Measurements from ENCODE around the gene SULT2B1.
"Not testable (repeated sequence)": the region's sequence is repeated elsewhere in the genome, so short reads cannot be mapped to it uniquely, and the experiment has no call there.

The SULT2B1 gene

DNA sequence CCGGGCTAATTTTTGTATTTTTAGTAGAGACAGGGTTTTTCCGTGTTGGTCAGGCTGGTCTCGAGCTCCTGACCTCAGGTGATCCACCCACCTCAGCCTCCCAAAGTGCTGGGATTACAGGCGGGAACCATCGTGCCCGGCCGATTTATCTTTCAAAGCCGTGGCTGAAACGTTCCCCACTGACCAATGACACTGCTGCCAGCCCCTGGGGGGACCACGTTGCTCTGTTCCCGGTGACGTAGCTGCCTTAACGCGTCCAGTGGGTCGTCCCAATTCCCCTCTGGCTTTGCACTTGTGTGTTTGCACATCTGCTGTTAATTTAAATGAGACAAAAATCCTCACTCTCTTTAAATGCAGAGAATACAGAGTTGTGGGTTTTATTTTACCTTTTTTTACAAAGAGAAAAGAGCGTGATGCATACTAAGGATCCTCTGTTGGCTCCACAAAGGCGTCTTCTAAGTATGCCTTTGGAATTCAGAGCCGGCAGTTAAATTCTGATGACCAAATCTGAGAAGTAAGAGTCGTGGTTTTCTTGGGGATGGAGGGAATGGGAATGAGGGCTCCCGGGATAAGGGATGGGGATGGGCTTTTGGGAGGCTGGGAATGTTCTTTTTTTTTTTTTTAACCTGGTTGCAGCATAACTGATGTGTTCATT, 21.8 kb upstream of the SULT2B1 start:
- no peak for DNase-seq

DNA sequence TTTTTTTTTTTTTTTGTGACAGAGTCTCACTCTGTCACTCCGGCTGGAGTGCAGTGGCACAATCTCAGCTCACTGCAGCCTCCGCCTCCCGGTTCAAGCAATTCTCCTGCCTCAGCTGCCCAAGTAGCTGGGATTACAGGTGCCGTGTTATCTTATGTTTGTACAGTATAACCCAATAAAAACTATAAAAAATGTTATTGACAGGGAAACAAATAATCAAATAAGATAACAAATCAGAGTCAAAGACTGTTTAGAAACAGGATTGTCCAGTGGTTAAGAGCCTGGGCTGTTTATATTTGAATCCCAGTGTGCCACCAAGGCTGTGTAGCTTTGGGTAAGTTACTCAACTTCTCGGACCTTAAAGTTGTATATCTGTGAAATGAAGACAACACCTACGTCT, 21.2 kb upstream of the SULT2B1 start:
- no peak for DNase-seq

DNA sequence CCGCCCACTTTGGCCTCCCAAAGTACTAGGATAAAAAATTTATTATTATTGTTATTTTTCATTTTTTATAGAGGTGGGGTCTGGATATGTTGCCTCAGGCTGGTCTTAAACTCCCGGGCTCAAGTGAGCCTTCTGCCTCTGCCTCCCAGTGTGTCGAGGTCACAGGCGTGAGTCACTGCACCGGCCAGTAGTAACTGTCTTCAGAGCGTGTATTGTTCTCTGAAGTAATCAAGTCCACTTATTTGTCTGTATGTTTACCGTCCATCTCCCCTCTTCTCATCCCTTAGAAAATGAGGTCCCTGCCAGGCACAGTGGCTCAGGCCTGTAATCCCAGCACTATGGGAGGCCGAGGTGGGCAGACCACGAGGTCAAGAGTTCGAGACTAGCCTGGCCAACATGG, 18.2 kb upstream of the SULT2B1 start:
- DNase-seq = no peak

DNA sequence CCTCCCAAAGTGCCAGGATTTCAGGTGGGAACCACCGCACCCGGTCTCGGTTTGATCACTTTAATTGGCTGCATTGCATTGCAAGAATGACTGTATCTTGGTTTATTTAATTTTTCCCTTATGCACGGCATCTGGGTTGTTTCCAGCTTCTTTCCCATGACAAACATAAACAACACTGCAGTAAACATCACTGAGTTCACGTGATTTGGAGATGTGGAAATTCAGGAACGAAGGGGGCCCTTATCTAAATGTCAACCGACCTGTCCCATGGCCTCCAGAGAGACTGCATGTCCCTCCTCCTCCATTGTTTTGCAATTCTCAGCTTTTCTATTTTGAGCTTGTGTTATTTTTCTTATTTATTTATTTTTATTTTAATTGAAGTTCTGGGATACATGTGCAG, 14.4 kb upstream of the SULT2B1 start:
- no peak for DNase-seq

DNA sequence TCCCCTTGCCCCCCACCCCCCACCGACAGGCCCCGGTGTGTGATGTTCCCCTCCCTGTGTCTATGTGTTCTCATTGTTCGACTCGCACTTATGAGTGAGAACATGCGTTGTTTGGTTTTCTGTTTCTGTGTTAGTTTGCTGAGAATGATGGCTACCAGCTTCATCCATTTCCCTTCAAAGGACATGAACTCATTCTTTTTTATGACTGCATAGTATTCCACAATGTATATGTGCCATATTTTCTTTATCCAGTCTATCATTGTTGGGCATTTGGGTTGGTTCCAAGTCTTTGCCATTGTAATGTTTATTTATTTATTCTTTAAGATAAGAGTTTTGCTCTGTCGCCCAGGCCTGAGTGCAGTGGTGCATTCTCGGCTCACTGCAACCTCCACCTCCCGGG, 13.9 kb upstream of the SULT2B1 start:
- DNase-seq = not testable (repeated sequence)

DNA sequence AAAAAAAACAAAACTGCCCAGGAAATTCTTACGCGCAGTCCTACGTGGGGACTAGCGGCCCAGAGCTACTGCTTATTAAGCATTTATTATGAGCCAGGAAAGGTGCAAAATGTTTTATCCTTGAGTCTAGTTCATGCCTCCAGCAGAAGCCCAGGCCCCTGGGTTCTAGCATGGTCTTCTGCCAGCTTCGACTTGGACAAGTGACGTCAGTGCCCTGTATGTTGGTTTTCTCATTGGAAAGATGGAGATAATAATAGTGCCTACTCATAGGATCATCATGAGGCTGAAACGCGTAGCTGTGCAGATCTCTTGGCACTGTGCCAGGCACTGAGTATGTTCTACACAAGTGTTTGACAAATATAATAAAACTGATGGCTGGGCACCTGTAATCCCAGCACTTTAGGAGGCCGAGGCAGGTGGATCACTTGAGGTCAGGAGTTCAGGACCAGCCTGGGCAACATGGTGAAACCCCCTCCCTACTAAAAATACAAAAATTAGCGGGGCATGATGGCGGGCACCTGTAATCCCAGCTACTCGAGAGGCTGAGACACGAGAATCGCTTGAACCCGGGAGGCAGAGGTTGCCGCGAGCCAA, 12.4 kb upstream of the SULT2B1 start:
- DNase-seq = peak; percentile 76

DNA sequence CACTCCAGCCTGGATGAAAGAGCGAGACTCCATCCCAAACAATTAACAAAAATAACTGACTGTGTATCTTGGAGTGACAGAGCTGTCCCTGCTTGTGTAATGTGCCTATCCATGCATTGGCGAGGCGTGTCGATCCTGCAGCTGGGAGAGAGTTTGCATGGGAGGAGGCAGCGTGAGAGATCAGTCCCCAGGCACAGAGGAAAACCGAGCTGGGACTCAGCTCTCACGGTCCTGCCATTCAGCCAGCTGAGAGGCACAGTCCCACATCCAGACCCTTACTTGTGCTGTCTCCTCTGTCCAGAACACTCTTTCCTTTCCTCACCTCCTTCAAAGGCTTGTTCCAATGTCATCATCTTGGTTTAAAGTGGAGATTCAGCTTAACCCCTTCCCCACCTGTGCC, 11.9 kb upstream of the SULT2B1 start:
- no peak for DNase-seq

DNA sequence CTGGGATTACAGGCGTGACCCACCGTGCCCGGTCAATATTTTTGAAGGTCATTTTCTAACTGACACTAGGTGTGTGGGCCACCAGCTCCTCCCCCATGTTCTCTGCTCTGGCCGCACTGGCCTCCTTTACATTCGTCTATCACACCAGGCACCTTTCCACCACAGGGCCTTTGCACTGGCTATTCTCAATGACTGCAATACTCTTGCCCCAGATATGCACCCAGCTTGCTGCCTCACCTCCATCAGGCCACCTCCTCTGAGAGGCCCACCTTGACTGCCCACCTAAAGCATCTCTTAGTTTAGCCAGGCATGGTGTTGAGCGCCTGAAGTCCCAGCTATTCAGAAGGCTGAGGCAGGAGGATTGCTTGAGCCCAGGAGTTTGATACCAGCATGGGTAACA, 10.2 kb upstream of the SULT2B1 start:
- no peak for DNase-seq

DNA sequence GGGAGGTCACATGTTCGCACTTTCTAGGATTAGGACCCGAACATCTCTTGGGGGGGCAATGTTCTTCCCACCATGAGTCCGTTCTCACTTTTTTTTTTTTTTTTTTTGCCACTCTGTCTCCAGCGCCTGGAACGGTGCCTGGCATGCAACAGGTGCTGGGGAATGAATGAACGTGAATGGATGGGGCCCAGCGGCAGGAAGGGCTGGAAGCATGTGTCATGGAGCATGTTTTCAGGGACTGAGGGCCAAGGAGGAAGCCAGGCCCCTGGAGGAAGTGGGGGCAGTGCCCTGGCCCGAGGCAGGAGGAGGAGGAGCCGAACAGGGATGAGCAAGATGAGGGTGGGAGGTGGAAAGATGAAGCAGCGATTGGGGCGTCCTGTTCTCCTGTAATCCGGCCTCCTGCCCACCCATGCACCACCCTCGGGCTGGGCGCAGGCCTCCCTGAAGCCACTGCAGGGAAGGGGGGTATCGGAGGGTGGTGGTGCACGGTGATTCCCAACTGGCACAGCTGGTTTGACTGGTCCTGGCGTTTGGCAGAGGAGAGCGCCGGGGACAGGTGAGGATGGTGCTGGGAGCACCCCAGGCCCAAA, 8.8 kb upstream of the SULT2B1 start:
- no peak for DNase-seq

DNA sequence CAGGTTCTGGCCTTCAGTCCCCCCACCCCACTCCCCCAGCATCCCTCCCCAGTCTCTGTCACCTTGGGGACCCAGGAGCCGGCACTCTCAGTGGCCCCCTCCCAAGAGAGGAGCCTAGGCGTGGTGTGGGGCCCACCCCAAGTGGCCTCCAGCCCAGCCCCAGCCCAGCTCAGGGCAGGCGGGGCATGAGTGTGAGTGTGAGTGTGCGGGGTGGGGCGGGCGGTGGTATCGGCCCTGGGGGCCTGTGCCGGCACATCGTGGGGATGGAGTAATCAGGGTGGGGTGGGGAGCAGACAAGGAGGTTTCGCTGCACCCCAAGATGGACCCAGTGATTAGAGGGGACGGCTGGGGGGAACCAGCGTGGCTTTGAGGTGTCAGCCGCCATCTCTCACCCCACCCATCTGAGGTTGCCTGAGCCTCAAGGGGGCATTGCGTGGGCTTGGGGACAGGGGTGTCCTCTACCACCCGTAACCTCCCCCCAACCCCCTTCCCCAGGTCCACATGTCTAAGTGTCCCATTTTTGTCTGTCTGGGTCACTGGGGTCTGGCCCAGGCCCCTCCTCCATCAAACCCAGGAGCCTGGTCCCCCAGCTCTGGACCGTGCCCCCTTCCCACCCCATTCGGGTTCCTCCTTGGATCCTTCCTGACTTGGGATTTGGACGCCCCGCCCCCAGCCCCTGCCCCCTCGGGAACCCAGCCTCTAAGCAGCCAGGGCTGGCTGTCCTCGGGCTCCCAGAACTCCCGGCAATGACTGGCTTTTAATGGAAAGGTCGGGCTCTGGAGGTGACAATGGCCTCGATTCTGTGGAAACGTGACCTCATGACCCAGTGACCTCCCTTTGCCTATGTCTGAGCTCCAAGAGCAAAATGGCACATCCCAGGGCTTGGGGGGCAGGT, 6.9 kb upstream of the SULT2B1 start:
- no peak for DNase-seq

DNA sequence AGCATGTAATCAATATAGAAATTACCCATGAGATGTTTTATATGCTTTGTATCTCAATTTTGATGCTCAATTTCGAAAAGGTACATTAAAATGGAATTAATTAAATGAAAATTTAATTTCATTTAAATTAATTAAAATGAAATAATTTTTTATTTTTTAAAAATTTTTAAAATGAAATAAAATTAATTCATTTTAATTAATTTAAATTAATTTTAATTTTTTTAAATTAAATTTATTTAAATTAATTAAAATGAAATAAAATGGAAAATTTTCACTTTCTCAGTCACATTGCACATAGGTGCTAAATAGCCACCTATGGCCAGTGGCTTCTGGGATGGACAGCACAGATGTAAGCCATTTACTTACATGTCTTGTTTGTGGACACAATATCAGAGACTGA, 4.2 kb upstream of the SULT2B1 start:
- no peak for DNase-seq

DNA sequence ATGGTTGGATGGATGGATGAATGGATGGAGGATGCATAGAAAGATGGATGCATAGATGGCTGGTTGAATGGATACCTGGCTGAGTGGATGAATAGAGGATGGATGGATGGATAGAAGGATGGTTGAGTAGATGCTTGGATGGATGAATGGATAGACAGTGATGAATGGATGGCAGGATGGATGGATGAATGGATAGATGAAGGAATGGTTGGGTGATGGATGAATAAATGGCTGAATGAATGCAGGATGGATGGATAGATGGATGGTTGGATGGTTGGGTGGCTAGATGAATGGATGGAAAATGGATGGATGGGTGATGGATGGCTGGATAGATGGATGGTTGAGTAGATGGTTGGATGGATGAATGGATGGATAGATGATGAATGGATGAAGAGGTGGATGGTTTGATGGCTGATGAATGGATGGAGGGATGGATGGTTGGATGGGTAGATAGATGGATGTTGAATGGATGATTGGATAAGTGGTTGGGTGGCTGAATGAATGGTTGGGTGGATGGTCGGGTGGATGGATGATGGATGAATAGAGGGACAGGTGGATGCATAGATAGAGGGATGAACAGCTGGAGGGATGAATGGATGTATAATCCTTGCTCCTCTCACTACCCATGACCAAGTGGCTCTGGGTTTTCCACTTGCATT, 3.6 kb upstream of the SULT2B1 start:
- DNase-seq = no peak

DNA sequence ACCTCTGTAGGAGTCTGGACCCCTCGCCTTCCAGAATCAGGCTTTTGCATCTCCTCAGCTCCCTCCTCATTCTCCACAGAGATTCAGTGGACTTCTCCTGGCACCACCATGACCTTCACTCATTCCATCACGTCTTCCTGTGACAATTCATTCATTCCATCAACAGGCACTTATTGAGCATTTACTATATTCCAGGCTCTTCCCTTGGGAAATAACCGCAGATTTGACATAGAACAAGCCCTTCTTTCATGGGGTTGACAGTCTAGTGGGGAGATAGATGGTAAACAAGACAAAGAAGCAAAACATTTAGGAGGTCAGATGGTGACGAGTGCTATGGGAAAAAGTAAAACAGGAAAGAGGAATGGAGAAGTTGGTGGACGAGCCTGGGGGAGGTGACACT, 2.6 kb upstream of the SULT2B1 start:
- no peak for DNase-seq

DNA sequence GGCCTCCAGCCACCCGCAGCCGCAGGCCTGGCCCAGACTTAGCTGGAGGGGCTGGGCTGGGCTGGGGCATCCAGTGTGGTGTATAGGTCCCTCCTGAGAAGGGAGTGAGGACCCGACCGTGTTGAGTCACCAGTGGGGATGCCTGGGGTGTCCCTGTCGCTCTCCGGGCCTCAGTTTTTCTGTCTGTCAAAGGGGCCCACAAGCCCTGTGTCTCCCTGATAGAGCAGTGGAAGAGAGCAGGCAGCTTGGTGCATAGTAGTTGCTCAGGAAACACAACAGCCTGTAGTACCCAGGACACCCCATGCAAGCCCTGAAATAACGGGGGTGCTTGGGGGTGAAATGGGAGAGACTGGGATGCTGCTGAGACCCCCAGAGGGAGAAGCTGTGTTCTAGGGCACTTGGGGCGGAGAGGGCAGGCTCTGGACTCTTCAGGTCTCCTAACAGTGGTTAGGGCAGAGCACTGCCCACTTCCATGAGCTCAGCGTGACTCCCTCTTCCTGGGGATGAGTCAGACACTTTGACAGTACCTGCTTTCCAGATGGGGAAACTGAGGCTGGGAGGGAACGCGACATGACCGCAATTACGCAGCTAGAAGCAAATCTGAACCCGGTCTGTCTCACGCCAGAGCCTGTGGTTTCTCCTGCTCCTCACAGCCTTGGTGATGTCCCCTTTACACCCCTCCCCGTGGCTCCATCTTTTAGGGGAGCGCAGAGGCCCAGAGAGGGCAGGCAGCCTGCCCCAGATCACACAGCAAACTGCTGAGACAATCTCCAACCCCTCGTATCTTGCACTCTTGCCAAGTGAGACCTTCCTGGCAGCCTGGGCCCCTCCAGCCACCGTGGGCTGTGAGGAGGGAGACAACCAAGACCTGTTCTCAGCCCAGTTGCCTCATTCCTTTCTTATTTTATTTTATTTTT, 692 bp downstream of the SULT2B1 start:
- no peak for DNase-seq

DNA sequence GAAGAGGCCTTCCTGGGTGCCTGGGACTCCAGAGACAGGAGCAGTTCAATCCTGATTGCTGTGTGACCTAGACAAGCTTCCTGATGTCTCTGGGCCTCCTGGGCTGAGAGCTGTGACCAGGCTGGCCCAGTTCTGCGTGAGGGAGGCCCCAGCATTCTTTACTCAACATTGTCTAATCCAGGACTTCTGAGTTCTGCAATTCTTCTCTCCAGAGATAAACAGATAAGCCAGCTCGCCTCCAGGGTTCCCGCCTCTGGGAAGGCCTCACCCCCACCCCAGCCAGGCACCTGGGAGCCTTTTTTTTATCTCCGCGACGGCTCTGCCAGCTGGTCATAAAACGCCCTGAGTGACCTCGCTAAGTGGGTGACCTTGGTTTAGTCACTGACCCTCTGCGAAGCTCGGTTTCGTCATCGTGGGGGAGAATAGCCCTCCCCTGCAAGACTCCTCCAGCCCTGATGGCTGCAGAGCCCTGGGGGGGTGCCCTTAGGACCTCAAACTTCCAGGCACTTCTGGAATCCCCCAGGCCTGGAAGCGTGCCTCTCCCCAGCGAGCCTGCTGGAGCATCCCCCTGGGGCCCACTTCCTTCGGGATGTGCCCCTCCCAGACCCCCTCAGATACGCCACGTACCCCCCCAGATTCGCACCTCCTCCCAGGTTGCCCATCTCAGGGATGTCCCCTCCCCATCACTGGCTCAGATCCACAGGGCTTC, 1.9 kb downstream of the SULT2B1 start:
- no peak for DNase-seq

DNA sequence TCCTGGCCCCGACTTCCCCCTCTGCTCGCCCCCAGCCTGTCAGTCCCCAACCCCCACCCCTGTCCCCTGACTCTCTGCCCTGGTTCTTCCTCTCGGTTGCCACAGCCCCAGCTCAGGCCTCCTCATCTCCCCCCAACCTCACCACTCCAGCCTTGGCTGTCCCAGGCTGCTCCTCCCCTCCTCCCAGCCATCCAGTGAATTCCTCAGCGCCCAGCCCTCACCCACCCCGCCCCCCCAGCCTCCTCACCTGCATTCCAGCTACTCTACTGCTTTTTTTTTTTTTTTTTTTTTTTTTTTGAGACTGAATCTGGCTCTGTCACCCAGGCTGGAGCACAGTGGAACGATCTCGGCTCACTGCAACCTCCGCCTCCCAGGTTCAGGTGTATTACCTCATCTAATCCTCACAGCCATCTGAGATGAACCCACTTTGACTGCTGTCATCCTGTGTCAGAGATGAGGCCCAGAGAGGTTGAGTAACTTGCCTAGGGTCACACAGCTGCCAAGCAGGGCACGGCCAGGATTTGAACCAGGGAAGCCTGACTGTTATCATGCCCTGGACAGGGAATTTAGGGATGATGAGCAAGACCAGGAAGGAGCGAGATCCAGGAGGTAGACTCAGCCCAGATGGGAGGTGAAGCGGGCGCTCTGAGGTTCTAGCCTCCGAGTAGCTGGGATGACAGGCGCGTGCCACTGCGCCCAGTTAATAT, 2.6 kb downstream of the SULT2B1 start:
- DNase-seq = no peak

DNA sequence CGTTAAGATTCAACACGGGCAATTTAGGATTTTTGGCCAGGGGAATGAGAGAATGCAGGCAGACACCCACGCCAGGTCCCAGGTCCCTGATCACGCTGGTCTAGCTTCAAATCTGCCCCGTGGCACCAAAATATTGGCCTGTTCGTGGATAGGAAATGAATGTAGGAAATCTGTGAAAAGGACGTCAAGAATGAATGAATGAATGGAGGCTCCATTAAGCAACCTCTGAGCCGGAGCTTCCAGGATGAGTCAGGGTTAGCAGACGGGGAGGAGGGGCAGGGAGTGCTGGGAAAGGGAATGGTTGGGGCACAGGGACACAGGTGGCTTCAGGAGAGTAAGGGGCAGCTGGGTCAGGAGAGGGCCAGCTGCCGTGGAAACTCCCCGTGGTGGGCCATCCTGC, 4.2 kb downstream of the SULT2B1 start:
- DNase-seq = no peak

DNA sequence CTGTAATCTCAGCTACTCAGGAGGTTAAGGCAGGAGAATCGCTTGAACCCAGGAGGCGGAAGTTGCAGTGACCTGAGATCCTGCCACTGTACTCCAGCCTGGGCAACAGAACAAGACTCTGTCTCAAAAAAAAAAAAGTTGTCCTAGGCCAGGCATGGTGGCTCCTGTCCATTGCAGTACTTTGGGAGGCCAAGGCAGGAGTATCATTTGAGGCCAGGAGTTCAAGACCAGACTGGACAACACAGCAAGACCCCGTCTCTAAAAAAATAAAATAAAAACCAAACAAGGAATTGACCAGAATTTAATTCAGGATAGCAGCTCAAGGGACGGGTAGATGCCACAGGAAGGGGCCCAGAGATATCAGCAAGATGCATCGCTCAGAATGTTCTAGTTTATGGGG, 4.9 kb downstream of the SULT2B1 start:
- no peak for DNase-seq

DNA sequence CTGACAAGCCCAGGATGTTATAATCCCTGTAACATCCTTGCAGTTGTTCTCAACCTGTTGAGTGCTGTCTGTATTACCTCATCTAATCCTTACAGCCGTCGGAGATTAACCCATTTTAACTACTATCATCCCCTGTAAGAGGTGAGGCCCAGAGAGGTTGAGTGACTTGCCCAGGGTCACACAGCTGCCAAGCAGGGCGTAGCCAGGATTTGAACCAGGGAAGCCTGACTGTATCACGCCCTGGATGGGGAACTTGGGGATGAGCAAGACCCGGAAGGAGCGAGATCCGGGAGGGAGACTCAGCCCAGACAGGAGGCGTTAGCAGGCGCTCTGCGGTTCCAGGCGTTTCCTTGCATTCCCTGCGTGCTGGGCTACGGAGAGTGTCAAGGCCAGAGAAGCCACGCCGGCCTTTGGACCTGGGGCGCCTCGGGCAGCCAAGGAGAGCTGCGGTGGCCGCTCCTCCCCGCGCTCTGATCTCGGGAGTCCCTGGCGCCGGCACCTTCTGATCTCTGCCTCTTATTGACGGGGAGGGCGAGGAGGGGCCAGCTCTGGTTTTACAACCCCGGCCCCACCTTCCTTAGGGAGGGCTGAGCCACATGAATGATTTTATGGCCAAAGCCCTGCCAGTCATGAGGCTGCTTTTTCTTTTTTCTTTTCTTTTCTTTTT, 6.2 kb downstream of the SULT2B1 start:
- DNase-seq = no peak

DNA sequence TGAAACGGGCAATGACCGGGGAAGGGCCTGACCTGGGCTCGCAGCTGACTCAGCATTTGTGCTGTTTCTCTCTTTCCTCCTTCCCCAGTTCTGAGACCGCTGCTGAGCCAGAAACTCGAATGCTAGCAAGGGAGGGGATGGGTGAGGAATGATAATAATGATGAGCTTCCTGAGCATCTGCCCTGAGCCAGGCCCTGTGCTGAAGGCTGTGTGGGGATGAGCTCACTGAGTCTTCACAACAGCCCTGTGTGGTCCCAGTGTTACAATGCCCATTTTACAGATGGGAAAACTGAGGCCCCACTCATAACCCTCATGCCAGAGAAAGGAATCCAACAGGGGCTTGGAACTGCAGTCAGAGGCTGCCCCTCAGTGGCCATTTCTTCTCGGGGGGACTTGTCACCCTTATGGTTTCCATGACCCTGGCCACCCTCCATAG, 8.1 kb downstream of the SULT2B1 start:
- DNase-seq = no peak

Measured in NCI-H1417 treated with DMSO at 0.1 percent for 48 hours (cell line).